ENCODE results near the gene HCN2.

HCN2 gene

DNA sequence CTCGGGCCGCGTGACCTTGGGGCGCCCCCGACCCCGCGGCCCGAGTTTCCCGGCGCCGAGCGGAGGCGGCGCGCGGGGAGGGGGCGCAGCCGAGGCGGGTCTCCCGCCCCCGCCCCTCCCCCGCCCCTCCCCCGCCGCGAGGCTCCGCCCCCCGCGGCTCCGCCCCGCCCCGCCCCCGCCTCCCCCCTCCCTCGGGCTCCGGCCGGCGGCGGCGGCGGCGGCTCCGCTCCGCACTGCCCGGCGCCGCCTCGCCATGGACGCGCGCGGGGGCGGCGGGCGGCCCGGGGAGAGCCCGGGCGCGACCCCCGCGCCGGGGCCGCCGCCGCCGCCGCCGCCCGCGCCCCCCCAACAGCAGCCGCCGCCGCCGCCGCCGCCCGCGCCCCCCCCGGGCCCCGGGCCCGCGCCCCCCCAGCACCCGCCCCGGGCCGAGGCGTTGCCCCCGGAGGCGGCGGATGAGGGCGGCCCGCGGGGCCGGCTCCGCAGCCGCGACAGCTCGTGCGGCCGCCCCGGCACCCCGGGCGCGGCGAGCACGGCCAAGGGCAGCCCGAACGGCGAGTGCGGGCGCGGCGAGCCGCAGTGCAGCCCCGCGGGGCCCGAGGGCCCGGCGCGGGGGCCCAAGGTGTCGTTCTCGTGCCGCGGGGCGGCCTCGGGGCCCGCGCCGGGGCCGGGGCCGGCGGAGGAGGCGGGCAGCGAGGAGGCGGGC is at the start of gene HCN2:
Gene HCN2 (plus strand): TSS at position 189 of the 703 bp plus-strand sequence. CDS start 65 bp downstream, at position 254.
- FAIRE-seq, result no peak

- FAIRE-seq, result no peak
These were observed 48.6 kb upstream of the HCN2 start for GRCh38 chr19:540867-541637.

DNA sequence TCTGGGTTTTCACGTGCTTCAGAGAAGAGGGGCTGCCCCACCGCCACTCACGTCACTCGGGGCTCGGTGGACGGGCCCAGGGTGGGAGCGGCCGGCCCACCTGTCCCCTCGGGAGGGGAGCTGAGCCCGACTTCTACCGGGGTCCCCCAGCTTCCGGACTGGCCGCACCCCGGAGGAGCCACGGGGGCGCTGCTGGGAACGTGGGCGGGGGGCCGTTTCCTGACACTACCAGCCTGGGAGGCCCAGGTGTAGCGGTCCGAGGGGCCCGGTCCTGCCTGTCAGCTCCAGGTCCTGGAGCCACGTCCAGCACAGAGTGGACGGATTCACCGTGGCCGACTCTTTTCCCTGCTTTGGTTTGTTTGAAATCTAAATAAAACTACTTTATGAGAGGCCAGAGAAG is 48.0 kb upstream of the HCN2 start:
- FAIRE-seq, result no peak

GRCh38 chr19:542173-542866 is 47.4 kb upstream of the HCN2 start:
- FAIRE-seq, result no peak

- FAIRE-seq, result no peak
These were observed 45.6 kb upstream of the HCN2 start, which contains the start of gene GZMM for GRCh38 chr19:543910-544608. GZMM (plus strand) TSS chr19:544053; CDS start chr19:544072, 19 bp downstream.

GRCh38 chr19:547117-547516 is 42.6 kb upstream of the HCN2 start:
- no peak for FAIRE-seq

GRCh38 chr19:547836-548720 is 41.6 kb upstream of the HCN2 start:
- no peak for FAIRE-seq

DNA sequence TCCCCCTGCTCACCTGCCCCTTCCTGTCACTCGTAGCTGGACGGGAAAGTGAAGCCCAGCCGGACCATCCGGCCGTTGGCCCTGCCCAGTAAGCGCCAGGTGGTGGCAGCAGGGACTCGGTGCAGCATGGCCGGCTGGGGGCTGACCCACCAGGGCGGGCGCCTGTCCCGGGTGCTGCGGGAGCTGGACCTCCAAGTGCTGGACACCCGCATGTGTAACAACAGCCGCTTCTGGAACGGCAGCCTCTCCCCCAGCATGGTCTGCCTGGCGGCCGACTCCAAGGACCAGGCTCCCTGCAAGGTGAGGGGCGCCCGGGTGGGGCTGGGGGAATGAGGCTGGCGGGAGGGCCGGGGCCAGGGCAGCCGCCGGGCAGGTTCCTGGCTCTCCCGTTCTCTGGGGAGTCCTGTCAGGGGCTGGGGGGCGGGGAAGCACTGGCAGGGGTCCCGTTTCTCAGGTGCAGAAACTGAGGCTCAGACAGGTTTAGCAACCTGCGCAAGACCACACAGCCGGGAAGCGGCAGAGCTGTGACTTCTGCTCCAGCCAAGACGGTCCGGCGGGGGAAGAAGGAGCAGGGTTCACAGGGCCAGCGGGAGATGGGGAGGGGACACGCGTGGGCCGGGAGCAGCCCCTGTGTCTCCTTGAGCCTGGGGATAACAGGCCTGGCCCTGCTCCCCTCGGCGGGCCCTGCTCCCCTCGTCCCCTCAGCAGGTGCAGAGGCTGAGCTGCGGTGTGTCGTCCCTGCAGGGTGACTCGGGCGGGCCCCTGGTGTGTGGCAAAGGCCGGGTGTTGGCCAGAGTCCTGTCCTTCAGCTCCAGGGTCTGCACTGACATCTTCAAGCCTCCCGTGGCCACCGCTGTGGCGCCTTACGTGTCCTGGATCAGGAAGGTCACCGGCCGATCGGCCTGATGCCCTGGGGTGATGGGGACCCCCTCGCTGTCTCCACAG is 40.5 kb upstream of the HCN2 start:
- FAIRE-seq, result no peak

- FAIRE-seq, result no peak
These were observed 34.9 kb upstream of the HCN2 start for GRCh38 chr19:554817-555216.

DNA sequence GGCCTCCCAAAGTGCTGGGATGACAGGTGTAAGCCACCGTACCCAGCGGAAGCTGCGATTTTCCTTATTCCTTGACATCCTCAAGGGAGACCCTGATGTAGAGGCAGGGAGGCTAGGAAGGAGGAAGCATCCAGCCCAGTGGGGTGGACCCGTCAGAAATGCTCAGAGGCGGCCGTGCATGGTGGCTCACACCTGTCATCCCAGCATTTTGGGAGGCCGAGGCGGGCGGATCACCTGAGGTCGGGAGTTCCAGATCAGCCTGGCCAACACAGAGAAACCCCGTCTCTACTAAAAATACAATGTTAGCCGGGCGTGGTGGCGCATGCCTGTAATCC is 34.2 kb upstream of the HCN2 start:
- no peak for FAIRE-seq

DNA sequence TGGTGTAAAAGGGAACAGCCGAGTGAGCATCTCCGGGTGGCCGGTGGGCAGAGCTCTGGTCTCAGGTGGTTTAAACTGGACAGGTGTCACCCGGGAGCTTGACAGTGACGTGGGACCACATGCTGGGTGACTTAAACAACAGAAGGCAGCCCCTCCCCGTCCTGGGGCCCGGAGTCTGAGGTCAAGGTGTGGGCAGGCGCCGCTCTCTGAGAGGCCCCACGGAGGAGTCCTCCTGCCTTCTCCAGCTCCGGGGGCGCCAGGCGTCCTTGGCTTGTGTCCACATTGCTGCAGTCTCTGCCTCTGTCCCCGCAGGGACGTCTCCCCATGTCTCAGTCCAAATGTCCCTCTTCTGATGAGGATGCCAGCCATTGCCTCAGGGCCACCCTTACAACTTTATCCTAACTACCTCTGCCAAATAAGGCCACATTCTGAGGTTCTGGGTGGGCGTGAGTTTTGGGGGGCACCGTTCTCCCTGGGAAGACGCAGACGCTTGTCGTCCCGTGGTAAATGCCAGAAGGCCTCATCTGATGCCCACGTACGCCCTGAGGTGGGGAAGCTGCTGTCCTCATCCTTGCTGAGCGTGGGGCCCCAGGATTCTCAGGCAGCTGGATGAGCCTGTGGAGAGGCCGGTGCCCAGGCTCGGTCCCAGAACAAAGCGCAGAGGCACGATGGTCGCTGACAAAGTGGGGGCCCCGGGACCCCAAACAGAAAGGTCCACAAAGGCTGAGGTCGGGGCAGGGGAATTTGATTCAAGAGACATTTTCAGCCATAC is 32.9 kb upstream of the HCN2 start:
- FAIRE-seq, result no peak

- no peak for FAIRE-seq
These were observed 30.8 kb upstream of the HCN2 start for GRCh38 chr19:558770-559439.

DNA sequence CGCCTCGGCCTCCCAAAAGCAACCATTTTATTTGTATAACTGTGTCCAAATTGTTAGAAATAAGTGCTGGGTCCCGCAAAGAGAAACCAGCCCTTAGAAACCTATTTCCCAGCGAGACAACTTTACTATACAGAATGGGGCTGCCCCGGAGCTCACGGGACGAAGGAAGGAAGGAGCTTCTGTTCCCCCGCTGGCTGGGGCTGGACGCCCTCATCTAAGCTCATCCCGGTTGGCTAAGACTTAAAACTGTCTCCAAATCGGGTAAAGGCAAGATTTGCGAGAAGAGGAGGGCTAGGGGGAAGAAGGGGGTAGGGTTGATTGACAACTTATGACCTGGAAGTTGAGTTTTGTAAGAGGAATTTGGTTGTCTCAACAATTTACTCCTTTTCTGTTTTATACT is 29.6 kb upstream of the HCN2 start:
- no peak for FAIRE-seq

- FAIRE-seq, result no peak
These were observed 23.3 kb upstream of the HCN2 start for GRCh38 chr19:566403-566802.

- no peak for FAIRE-seq
These were observed 22.8 kb upstream of the HCN2 start for GRCh38 chr19:566844-567243.

DNA sequence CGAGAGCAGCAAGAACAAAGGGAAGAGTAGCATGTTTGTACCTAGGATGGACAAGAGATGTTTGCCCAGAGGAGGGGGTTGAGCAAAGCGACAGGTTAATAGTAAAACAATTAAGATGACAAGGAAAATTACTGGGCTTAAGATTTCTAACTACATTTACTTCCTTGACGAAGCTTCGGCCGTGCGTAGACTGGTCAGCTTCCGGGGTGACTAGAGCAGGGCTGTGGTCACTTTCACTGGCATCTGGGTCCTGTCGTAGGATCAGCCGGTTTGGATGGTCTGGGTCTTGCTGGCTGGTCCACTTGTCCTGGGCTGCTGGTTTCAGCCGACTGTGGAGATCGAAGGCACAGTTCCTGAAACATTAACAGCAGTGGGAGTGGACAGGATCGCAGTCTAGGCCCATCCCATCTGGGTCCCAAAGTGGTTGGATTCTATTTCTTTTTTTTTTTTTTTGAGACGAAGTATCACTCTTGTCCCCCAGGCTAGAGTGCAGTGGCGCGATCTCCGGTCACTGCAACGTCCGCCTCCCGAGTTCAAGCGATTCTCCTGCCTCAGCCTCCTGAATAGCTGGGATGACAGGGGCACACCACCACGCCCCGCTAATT is 22.3 kb upstream of the HCN2 start:
- no peak for FAIRE-seq

- FAIRE-seq, result no peak
These were observed 19.4 kb upstream of the HCN2 start for GRCh38 chr19:570251-570686.

DNA sequence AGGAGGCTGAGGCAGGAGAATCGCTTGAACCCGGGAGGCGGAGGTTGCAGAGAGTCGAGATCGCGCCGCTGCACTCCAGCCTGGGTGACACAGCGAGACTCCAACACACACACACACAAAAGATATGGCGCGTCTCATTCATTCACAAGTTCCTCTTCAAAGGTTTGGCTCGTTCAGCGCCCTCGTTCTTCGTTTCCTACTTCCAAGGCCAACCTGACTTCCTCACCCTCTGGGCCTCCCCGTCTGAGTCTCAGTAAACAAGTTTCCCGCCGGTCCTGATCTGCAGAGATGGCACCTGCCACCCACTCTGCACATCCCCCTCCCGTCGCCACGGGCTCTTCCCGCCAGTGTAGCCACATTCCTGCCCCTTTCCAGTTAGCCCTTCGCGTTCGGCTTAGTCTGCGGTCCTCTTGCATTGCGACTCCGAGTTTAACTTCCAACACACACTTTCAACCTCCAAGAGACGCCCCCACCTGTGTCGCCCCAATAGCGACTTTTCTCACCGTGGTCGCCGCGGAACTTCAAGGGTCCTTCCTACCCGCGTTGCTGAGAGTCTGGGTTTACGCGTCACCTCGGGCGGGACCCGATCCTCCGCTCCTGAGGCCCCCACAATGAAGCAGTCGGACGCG is 18.6 kb upstream of the HCN2 start:
- no peak for FAIRE-seq

All from endometrium (tissue), 2 donors.